BJ (cell line): Measurements from ENCODE around the gene SMIM30. TPM values are rescaled to one million over a fixed set of nuclear protein-coding genes. Genes with fewer than 3 reads are reported as not detected.
"Not testable (repeated sequence)": the region's sequence is repeated elsewhere in the genome, so short reads cannot be mapped to it uniquely, and the experiment has no call there.

ENCODE experiments used
- CTCF ChIA-PET: fragments of 350-600 bp; formaldehyde crosslinking; extraction: SDS; loops from one replicate; lab custom pipeline; 2021; ENCODE audit warnings: antibody characterized with exemption, inconsistent platforms; lab: Yijun Ruan, JAX
- POLR2A ChIA-PET: fragments of 300-600 bp; sonication (Branson Sonifier 250); formaldehyde crosslinking; extraction: SDS; loops from one replicate; lab custom pipeline; 2021; ENCODE audit warnings: antibody characterized with exemption; lab: Charles Lee
- DNase-seq: peaks from one replicate; pipeline ENCODE4 v3.0.0-alpha.2; 2011; ENCODE audit warnings: low read depth
- H3K27me3 ChIP-seq: 2 replicates; pipeline ENCODE4 v1.6.0; 2011; ENCODE audit warnings: low read length; ENCODE audit not compliant: control insufficient read depth, insufficient read depth
- H3K36me3 ChIP-seq: 2 replicates; pipeline ENCODE4 v1.5.1; 2011; ENCODE audit warnings: low read length; ENCODE audit not compliant: control insufficient read depth, insufficient read depth
- H3K4me3 ChIP-seq: 2 replicates; pipeline ENCODE4 v1.5.1; 2011; ENCODE audit warnings: low read depth, mild to moderate bottlenecking, control low read depth, low read length
- CTCF ChIP-seq: IDR thresholded peaks from 2 replicates; pipeline ENCODE4 v1.5.1; 2011; ENCODE audit warnings: low read depth, mild to moderate bottlenecking, control low read depth, inconsistent platforms, low read length, moderate library complexity; ENCODE audit not compliant: insufficient read depth
- polyA plus RNA-seq: library from polyadenylated mRNA; depleted of rRNA; stranded (reverse); fragments of >200 nt; gene quantifications from 2 replicates; pipeline ENCODE4 v1.2.3, GENCODE V29; 2011

SMIM30 gene
- polyA plus RNA-seq, 1 experiment = 28.4 TPM

- no peaks in the 10 kb centered on the region for H3K36me3 ChIP-seq
- ChIA-PET CTCF (no interaction called here), POLR2A (no interaction called here)
- H3K27me3 ChIP-seq = no peaks in the 10 kb centered on the region
- no peak for DNase-seq
- TF ChIP-seq CTCF = no peak
- H3K4me3 ChIP-seq = no peak overlapping the region
Measured at GRCh38 chr7:113128031-113128430, 9.7 kb upstream of the SMIM30 start.

DNA sequence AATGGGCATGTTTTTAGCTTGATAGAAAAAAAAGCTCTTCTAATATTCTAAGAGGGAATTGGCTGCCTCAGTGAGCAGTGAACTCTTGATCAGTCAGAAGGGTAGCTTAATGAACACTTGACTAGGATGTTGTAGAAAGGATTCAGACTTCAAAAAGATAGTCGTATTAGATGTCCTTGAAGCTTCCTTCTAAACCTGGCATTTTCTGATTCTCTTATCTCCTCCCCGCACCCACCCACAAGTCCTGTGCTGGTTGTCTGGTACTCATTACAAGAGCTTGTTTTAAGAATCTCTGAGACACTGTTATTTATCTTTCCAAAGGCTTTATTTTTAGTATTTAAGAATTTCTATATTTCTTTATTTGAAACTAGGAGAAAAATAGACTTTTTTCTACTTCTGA lies 7.4 kb upstream of the SMIM30 start:
- CTCF ChIA-PET = interaction anchor here (0.8 to 1.3 kb wide), 2 partner anchors 17 to 161 kb away, joined by 3 to 4 read pairs; no protein-coding TSS in a partner anchor
- POLR2A ChIA-PET = no interaction called here
- no peak overlapping the region for H3K4me3 ChIP-seq
- no peaks in the 10 kb centered on the region for H3K27me3 ChIP-seq
- no peak for TF ChIP-seq CTCF
- DNase-seq = no peak
- H3K36me3 ChIP-seq = no peaks in the 10 kb centered on the region

GRCh38 chr7:113122744-113123143 lies 4.4 kb upstream of the SMIM30 start:
- no peak for TF ChIP-seq CTCF
- ChIA-PET CTCF (interaction anchor here (0.6 kb wide), 1 partner anchor 36 kb away, joined by 3 read pairs; the partner anchor contains the start of gene GPR85), POLR2A (no interaction called here)
- Histone ChIP-seq H3K27me3 (no peaks in the 10 kb centered on the region), H3K4me3 (no peak overlapping the region), H3K36me3 (no peaks in the 10 kb centered on the region)
- no peak for DNase-seq

GRCh38 chr7:113120647-113121046 lies 2.3 kb upstream of the SMIM30 start:
- no peak for TF ChIP-seq CTCF
- CTCF ChIA-PET = interaction anchor here (1.1 to 1.2 kb wide), 2 partner anchors 22 to 39 kb away, joined by 3 to 4 read pairs; no protein-coding TSS in a partner anchor
- POLR2A ChIA-PET = no interaction called here
- Histone ChIP-seq H3K27me3 (no peaks in the 10 kb centered on the region), H3K36me3 (no peaks in the 10 kb centered on the region; the same call in 1 of the 2 replicates), H3K4me3 (no peak overlapping the region)
- no peak for DNase-seq

- ChIA-PET POLR2A (no interaction called here), CTCF (interaction anchor here (1.2 kb wide), 1 partner anchor 23 kb away, joined by 3 read pairs; no protein-coding TSS in a partner anchor)
- no peak overlapping the region for H3K4me3 ChIP-seq
- no peaks in the 10 kb centered on the region for H3K27me3 ChIP-seq
- TF ChIP-seq CTCF = no peak
- H3K36me3 ChIP-seq = no peaks in the 10 kb centered on the region; the same call in 1 of the 2 replicates
- no peak for DNase-seq
Measured at GRCh38 chr7:113119429-113119828, 1.1 kb upstream of the SMIM30 start.

GRCh38 chr7:113117374-113117774 lies 980 bp downstream of the SMIM30 start:
- DNase-seq, POLR2A ChIA-PET, H3K36me3 ChIP-seq, H3K27me3 ChIP-seq: not testable (repeated sequence)
- CTCF ChIA-PET = interaction anchor here (0.6 kb wide), 2 partner anchors 115 to 745 kb away, joined by 3 to 6 read pairs; no protein-coding TSS in a partner anchor
- peak overlapping the region; percentile 68 for H3K4me3 ChIP-seq
